HUES6 (cell line): Measurements from ENCODE around the gene CTNNA1.
"Not testable (repeated sequence)": the region's sequence is repeated elsewhere in the genome, so short reads cannot be mapped to it uniquely, and the experiment has no call there.

Experiments used
- H3K27ac ChIP-seq: 2 replicates; pipeline ENCODE4 v1.7.0; 2013; ENCODE audit warnings: low read depth, mild to moderate bottlenecking, low read length, inconsistent platforms
- H3K27me3 ChIP-seq: 2 replicates; pipeline ENCODE4 v1.6.1; 2013; ENCODE audit warnings: low read length; ENCODE audit not compliant: control insufficient read depth, insufficient read depth
- H3K36me3 ChIP-seq: 2 replicates; pipeline ENCODE4 v1.6.1; 2013; ENCODE audit warnings: low read length; ENCODE audit not compliant: control insufficient read depth, insufficient read depth
- H3K4me1 ChIP-seq: 2 replicates; pipeline ENCODE4 v1.6.1; 2013; ENCODE audit warnings: low read length; ENCODE audit not compliant: control insufficient read depth, insufficient read depth
- H3K4me3 ChIP-seq: 2 replicates; pipeline ENCODE4 v1.5.1; 2013; ENCODE audit warnings: low read depth, low read length
- H3K9ac ChIP-seq: one replicate; pipeline ENCODE4 v1.6.1; 2013; ENCODE audit warnings: mild to moderate bottlenecking, low read length
- H3K9me3 ChIP-seq: 2 replicates; pipeline ENCODE4 v1.6.1; 2013; ENCODE audit warnings: low read depth, low read length; ENCODE audit not compliant: control insufficient read depth, insufficient read depth

The CTNNA1 gene

GRCh38 chr5:138789771-138790242 lies 36.6 kb downstream of the CTNNA1 start:
- Histone ChIP-seq H3K27me3 (no peaks in the 10 kb centered on the region), H3K4me1 (peaks cover 11% of the 10 kb centered on the region), H3K27ac (no peak overlapping the region), H3K36me3 (peaks cover 18% of the 10 kb centered on the region), H3K4me3 (no peak overlapping the region), H3K9me3 (no peaks in the 10 kb centered on the region), H3K9ac (no peak overlapping the region)

- Histone ChIP-seq H3K27ac (no peak overlapping the region), H3K9ac (no peak overlapping the region), H3K4me1 (peaks cover 11% of the 10 kb centered on the region), H3K27me3 (no peaks in the 10 kb centered on the region), H3K4me3 (no peak overlapping the region), H3K9me3 (no peaks in the 10 kb centered on the region), H3K36me3 (peaks cover 17% of the 10 kb centered on the region)
Measured at GRCh38 chr5:138790684-138791083, 37.5 kb downstream of the CTNNA1 start.

GRCh38 chr5:138792195-138792790 lies 39.1 kb downstream of the CTNNA1 start:
- Histone ChIP-seq H3K4me1 (peaks cover 11% of the 10 kb centered on the region), H3K9me3 (no peaks in the 10 kb centered on the region), H3K36me3 (peaks cover 9% of the 10 kb centered on the region; the same call in 1 of the 2 replicates), H3K27ac (no peak overlapping the region), H3K27me3 (no peaks in the 10 kb centered on the region), H3K9ac (no peak overlapping the region), H3K4me3 (no peak overlapping the region)

- Histone ChIP-seq H3K36me3 (peaks cover 4% of the 10 kb centered on the region; the same call in 1 of the 2 replicates), H3K9me3 (no peaks in the 10 kb centered on the region), H3K9ac (no peak overlapping the region), H3K27me3 (no peaks in the 10 kb centered on the region), H3K27ac (no peak overlapping the region), H3K4me1 (peaks cover 11% of the 10 kb centered on the region), H3K4me3 (no peak overlapping the region)
Measured at GRCh38 chr5:138793575-138793974, 40.4 kb downstream of the CTNNA1 start.

GRCh38 chr5:138803285-138803684 lies 50.1 kb downstream of the CTNNA1 start:
- Histone ChIP-seq H3K27ac (no peak overlapping the region), H3K4me3 (no peak overlapping the region), H3K4me1 (no peaks in the 10 kb centered on the region), H3K36me3 (peaks cover 29% of the 10 kb centered on the region), H3K9ac (no peak overlapping the region), H3K9me3 (peaks cover 3% of the 10 kb centered on the region; the same call in 1 of the 2 replicates), H3K27me3 (no peaks in the 10 kb centered on the region)

GRCh38 chr5:138803935-138804334 lies 50.7 kb downstream of the CTNNA1 start:
- Histone ChIP-seq H3K9ac (no peak overlapping the region), H3K27ac (no peak overlapping the region), H3K36me3 (peaks cover 31% of the 10 kb centered on the region), H3K4me1 (no peaks in the 10 kb centered on the region), H3K9me3 (peaks cover 3% of the 10 kb centered on the region; the same call in 1 of the 2 replicates), H3K4me3 (no peak overlapping the region), H3K27me3 (no peaks in the 10 kb centered on the region)

- no peak overlapping the region for H3K27ac ChIP-seq
- no peaks in the 10 kb centered on the region for H3K27me3 ChIP-seq
- no peak overlapping the region for H3K4me3 ChIP-seq
- H3K4me1 ChIP-seq, result no peaks in the 10 kb centered on the region
- H3K9ac ChIP-seq, result no peak overlapping the region
- H3K36me3 ChIP-seq, result peaks cover 39% of the 10 kb centered on the region
- H3K9me3 ChIP-seq, result peaks cover 9% of the 10 kb centered on the region; the same call in 1 of the 2 replicates
Measured at GRCh38 chr5:138805096-138805495, 51.9 kb downstream of the CTNNA1 start.

GRCh38 chr5:138807182-138807581 lies 54.0 kb downstream of the CTNNA1 start:
- H3K9ac ChIP-seq, result no peak overlapping the region
- H3K9me3 ChIP-seq, result peaks cover 15% of the 10 kb centered on the region; the same call in 1 of the 2 replicates
- peaks cover 46% of the 10 kb centered on the region for H3K36me3 ChIP-seq
- H3K27me3 ChIP-seq, result no peaks in the 10 kb centered on the region
- H3K4me1 ChIP-seq, result no peaks in the 10 kb centered on the region
- no peak overlapping the region for H3K4me3 ChIP-seq
- no peak overlapping the region for H3K27ac ChIP-seq

- Histone ChIP-seq H3K4me3 (no peak overlapping the region), H3K27ac (no peak overlapping the region), H3K27me3 (no peaks in the 10 kb centered on the region), H3K9ac (no peak overlapping the region), H3K9me3 (peaks cover 15% of the 10 kb centered on the region; the same call in 1 of the 2 replicates), H3K4me1 (no peaks in the 10 kb centered on the region), H3K36me3 (peaks cover 60% of the 10 kb centered on the region)
Measured at GRCh38 chr5:138809391-138809790, 56.2 kb downstream of the CTNNA1 start.

- H3K4me3 ChIP-seq, H3K9ac ChIP-seq, H3K27me3 ChIP-seq, H3K4me1 ChIP-seq, H3K27ac ChIP-seq: not testable (repeated sequence)
- Histone ChIP-seq H3K9me3 (peaks cover 13% of the 10 kb centered on the region; the same call in 1 of the 2 replicates), H3K36me3 (peaks cover 62% of the 10 kb centered on the region)
Measured at GRCh38 chr5:138810861-138811260, 57.6 kb downstream of the CTNNA1 start.

GRCh38 chr5:138815529-138815928 lies 62.3 kb downstream of the CTNNA1 start:
- Histone ChIP-seq H3K9me3 (0 out of 2 replicates have a peak, but pooled peaks cover 4% of the 10 kb centered on the region), H3K36me3 (peaks cover 57% of the 10 kb centered on the region), H3K4me1 (peaks cover 4% of the 10 kb centered on the region; the same call in 1 of the 2 replicates), H3K4me3 (no peak overlapping the region), H3K9ac (no peak overlapping the region), H3K27ac (no peak overlapping the region), H3K27me3 (no peaks in the 10 kb centered on the region)
